HepG2 (cell line): ENCODE data around the gene SUSD3. TPM values are rescaled to one million over a fixed set of nuclear protein-coding genes. Genes with fewer than 3 reads are reported as not detected.

Source experiments
- ATAC-seq: fragments of 200-7000 bp; cut with Tn5 transposase; 3 replicates; pipeline ENCODE4 v1.9.1; 2020; ENCODE audit warnings: mild to moderate bottlenecking, moderate library complexity
- BruUV-seq: library from RNA; stranded (reverse); fragments of 400-500 nt; replicated peaks from 2 replicates; lab custom pipeline; 2021; lab: Mats Ljungman, UMichigan
- CTCF ChIA-PET: fragments of 300-600 bp; formaldehyde crosslinking; extraction: SDS; loops from one replicate; lab custom pipeline; 2021; ENCODE audit warnings: low total read pairs, inconsistent platforms, low intra/inter-chr PET ratio; lab: Yijun Ruan, JAX
- POLR2A ChIA-PET: fragments of 350-600 bp; sonication (Branson Sonifier 250); formaldehyde crosslinking; loops from one replicate; lab custom pipeline; 2020; ENCODE audit warnings: antibody characterized with exemption, inconsistent platforms; lab: Yijun Ruan, JAX
- DNase-seq: peaks from one replicate; pipeline ENCODE4 v3.0.0-alpha.2; 2015; ENCODE audit warnings: low spot score
- FAIRE-seq: peaks from 3 replicates; lab custom pipeline; 2011; peaks lifted over from hg19 to GRCh38; lab: Jason Lieb, UNC
- H2AFZ ChIP-seq: one replicate; pipeline ENCODE4 v1.6.1; 2011; ENCODE audit warnings: low read length, inconsistent platforms
- H3K27ac ChIP-seq: fragments of 300-600 bp; 3 replicates; pipeline ENCODE4 v1.8.0; 2011; ENCODE audit warnings: mixed run types, mild to moderate bottlenecking, mixed read lengths, low read length, inconsistent platforms; ENCODE audit not compliant: insufficient read depth; ENCODE audit errors: extremely low read length
- H3K27me3 ChIP-seq, 2 experiments: fragments of 200-600 bp in 1 of 2; 2 replicates in 1 of 2; 3 replicates in 1 of 2; pipeline versions ENCODE4 v1.6.0 to v1.8.0; 2011; ENCODE audit warnings: low read length in 2 of 2, mild to moderate bottlenecking in 2 of 2, moderate library complexity in 2 of 2, inconsistent platforms in 1 of 2; ENCODE audit not compliant: insufficient read depth in 2 of 2, control insufficient read depth in 1 of 2
- H3K36me3 ChIP-seq, 2 experiments: fragments of 200-600 bp in 1 of 2; replicated peaks in 1 of 2; 2 replicates in 1 of 2; 3 replicates in 1 of 2; pipeline versions ENCODE4 v1.5.1 to v1.8.0; 2011; ENCODE audit warnings: low read length in 2 of 2, inconsistent platforms in 1 of 2; ENCODE audit not compliant: insufficient read depth in 2 of 2, control insufficient read depth in 1 of 2
- H3K4me1 ChIP-seq: 2 replicates; pipeline ENCODE4 v1.5.1; 2012; ENCODE audit warnings: low read length, inconsistent platforms; ENCODE audit not compliant: insufficient read depth
- H3K4me2 ChIP-seq: 2 replicates; pipeline ENCODE4 v1.6.0; 2011; ENCODE audit warnings: low read depth, low read length, inconsistent platforms
- H3K4me3 ChIP-seq, 3 experiments: fragments of 200-600 bp in 1 of 3; sonication (generic), shearing (Covaris generic) in 1 of 3; replicated peaks in 1 of 3; 2 replicates each; pipeline ENCODE4 v1.5.1; 2011 to 2016; ENCODE audit warnings: low read length in 3 of 3, inconsistent platforms in 2 of 3, low read depth in 2 of 3, mild to moderate bottlenecking in 2 of 3, control low read depth in 1 of 3, mixed read lengths in 1 of 3; ENCODE audit not compliant: insufficient read depth in 1 of 3
- H3K79me2 ChIP-seq: one replicate; pipeline ENCODE4 v1.6.1; 2011; ENCODE audit warnings: low read length, inconsistent platforms; ENCODE audit not compliant: insufficient read depth
- H3K9ac ChIP-seq: 2 replicates; pipeline ENCODE4 v1.6.0; 2011; ENCODE audit warnings: mild to moderate bottlenecking, low read depth, low read length, inconsistent platforms; ENCODE audit not compliant: insufficient read depth
- H3K9me3 ChIP-seq: 2 replicates; pipeline ENCODE4 v1.5.1; 2012; ENCODE audit warnings: mild to moderate bottlenecking, low read length
- H4K20me1 ChIP-seq: 2 replicates; pipeline ENCODE4 v1.6.0; 2011; ENCODE audit warnings: inconsistent platforms, mild to moderate bottlenecking, low read length, moderate library complexity; ENCODE audit not compliant: insufficient read depth
- AGO1 ChIP-seq: fragments of 200-400 bp; formaldehyde crosslinking; IDR thresholded peaks from 2 replicates; pipeline ENCODE4 v1.6.1; 2017; ENCODE audit warnings: mild to moderate bottlenecking, low read depth, low read length, moderate library complexity; ENCODE audit not compliant: poor library complexity, severe bottlenecking
- ASH2L ChIP-seq: fragments of 300-600, 200-600 bp; sonication (generic); IDR thresholded peaks from 2 replicates; pipeline ENCODE4 v1.7.0; 2017; ENCODE audit warnings: low read depth, mild to moderate bottlenecking, moderate library complexity, mixed read lengths, low read length; ENCODE audit not compliant: insufficient read length
- FOXA1 ChIP-seq, 2 experiments: fragments of 450-650 bp in 1 of 2; sonication (generic) in 1 of 2; formaldehyde crosslinking in 1 of 2; IDR thresholded peaks; 2 replicates each; pipeline versions ENCODE4 v1.4.0 to v1.6.1; 2016 to 2020; ENCODE audit warnings: missing genetic modification reagents in 1 of 2
- HES4 ChIP-seq: sonication (generic); formaldehyde crosslinking; IDR thresholded peaks from 2 replicates; pipeline ENCODE4 v1.9.0; 2021; ENCODE audit warnings: mild to moderate bottlenecking, missing genetic modification reagents, borderline replicate concordance
- MTA3 ChIP-seq: sonication (generic); formaldehyde crosslinking; IDR thresholded peaks from 2 replicates; pipeline ENCODE4 v1.4.0; 2020; ENCODE audit warnings: missing genetic modification reagents
- PCBP2 ChIP-seq: fragments of 200-400 bp; formaldehyde crosslinking; optimal IDR thresholded peaks from 2 replicates; pipeline ENCODE3; 2018; ENCODE audit warnings: low read length, low read depth; ENCODE audit not compliant: poor library complexity, severe bottlenecking
- PLSCR1 ChIP-seq: sonication (generic); formaldehyde crosslinking; IDR thresholded peaks from 2 replicates; pipeline ENCODE4 v1.5.0; 2020; ENCODE audit warnings: missing genetic modification reagents, mild to moderate bottlenecking, borderline replicate concordance
- RFX5 ChIP-seq: IDR thresholded peaks from 2 replicates; pipeline ENCODE4 v1.6.1; 2011; ENCODE audit warnings: low read depth, low read length, improper control_type of control experiment
- TBL1XR1 ChIP-seq: fragments of 150-350 bp; IDR thresholded peaks from 2 replicates; pipeline ENCODE4 v1.6.1; 2014; ENCODE audit warnings: borderline replicate concordance, low read length; ENCODE audit not compliant: partially characterized antibody
- ZNF557 ChIP-seq: sonication (generic); formaldehyde crosslinking; IDR thresholded peaks from 2 replicates; pipeline ENCODE4 v1.4.0; 2020; ENCODE audit warnings: missing genetic modification reagents
- ZNF749 ChIP-seq: sonication (generic); formaldehyde crosslinking; IDR thresholded peaks from 2 replicates; pipeline ENCODE4 v1.8.0; 2022; ENCODE audit warnings: mild to moderate bottlenecking, missing genetic modification reagents, moderate library complexity, borderline replicate concordance
- WGBS: methylation state at CpG from one replicate; pipeline ENCODE4 v1.1.6; 2017; ENCODE audit warnings: low lambda C conversion rate; 5-methylcytosine and 5-hydroxymethylcytosine counted together
- in situ Hi-C: cut with HindIII; loops from 2 replicates; pipeline ENCODE4 v1.10.0; 2017; ENCODE audit warnings: low pct_unique_long_range_greater_than_20kb; ENCODE audit not compliant: extremely low pct_ligation_motif_present
- intact Hi-C: fragments of 100-400 bp; cut with micrococcal nuclease; formaldehyde crosslinking; loops from one replicate; pipeline ENCODE4 v1.10.0; 2022; ENCODE audit not compliant: unreplicated experiment
- polyA plus RNA-seq, 8 experiments: library from polyadenylated mRNA; depleted of rRNA in 3 of 8; stranded (reverse) in 7 of 8; unstranded in 1 of 8; fragments of >200 nt; fragmentation: Illumina TruSeq in 4 of 8; extraction: Trizol in 4 of 8; gene quantifications; 2 replicates each; pipeline versions ENCODE4 v1.2.1 to v1.2.3, GENCODE V29; 2011 to 2016; ENCODE audit warnings: low read depth in 4 of 8, missing spikeins in 1 of 8, mixed read lengths in 1 of 8; ENCODE audit not compliant: insufficient read depth in 1 of 8
- total RNA-seq, 5 experiments: library from RNA; depleted of rRNA; stranded (reverse); fragments of >200 nt; fragmentation: Illumina TruSeq; extraction: Trizol; gene quantifications; 2 replicates each; pipeline ENCODE4 v1.2.3, GENCODE V29; 2016; ENCODE audit warnings: low read depth in 1 of 5
- TF ChIP-seq, protein P1 (sequence below): sonication (generic); formaldehyde crosslinking; IDR thresholded peaks from 2 replicates; pipeline ENCODE4 v1.5.1; 2020; ENCODE audit warnings: mild to moderate bottlenecking, missing genetic modification reagents, moderate library complexity

SUSD3 gene
- total and polyA plus RNA-seq, 2 of the 13 experiments (the other 11 are each of a cell fraction or from before 2014, with no cell fraction given): 7.0 to 9.1 TPM

- H3K27me3 ChIP-seq: no peaks in the 10 kb centered on the region; a peak in 1 of 5 replicates
- DNase-seq (no peak), FAIRE-seq (no peak), ATAC-seq (no peak)
- no peaks in the 10 kb centered on the region for H3K36me3 ChIP-seq
- no TSS peak for BruUV-seq
- no peak overlapping the region for H3K9ac ChIP-seq
- CTCF ChIA-PET: no interaction called here
- no peak overlapping the region for H2AFZ ChIP-seq
- no peak overlapping the region for H3K27ac ChIP-seq
- 93% methylated on average over 4 of the region's 16 CpGs for WGBS
- no peaks in the 10 kb centered on the region for H3K9me3 ChIP-seq
- POLR2A ChIA-PET: interaction anchor here (1.2 kb wide), 1 partner anchor 34 kb away, joined by 4 read pairs; the partner anchor contains the start of gene NINJ1
- H3K4me3 ChIP-seq: no peak overlapping the region
- in situ Hi-C loops: no loop called here
- H3K79me2 ChIP-seq: peaks cover 28% of the 10 kb centered on the region
- H3K4me2 ChIP-seq: no peak overlapping the region
- no peaks in the 10 kb centered on the region; the same call in 1 of the 2 replicates for H4K20me1 ChIP-seq
- TF ChIP-seq ZNF557 (CRISPR knock-in tag): no peak
- no peak for TF ChIP-seq TBL1XR1
- no peak for TF ChIP-seq PLSCR1 (CRISPR knock-in tag)
- no peak for TF ChIP-seq RFX5
- no peak for TF ChIP-seq HES4 (CRISPR knock-in tag)
- no peak for TF ChIP-seq PCBP2
- TF ChIP-seq FOXA1 (IDR thresholded peaks at IDR 0.05): no peak
- no peak for TF ChIP-seq FOXA1 (CRISPR knock-in tag; IDR thresholded peaks at IDR 0.05)
- no peak for TF ChIP-seq AGO1
- TF ChIP-seq, protein P1, sequence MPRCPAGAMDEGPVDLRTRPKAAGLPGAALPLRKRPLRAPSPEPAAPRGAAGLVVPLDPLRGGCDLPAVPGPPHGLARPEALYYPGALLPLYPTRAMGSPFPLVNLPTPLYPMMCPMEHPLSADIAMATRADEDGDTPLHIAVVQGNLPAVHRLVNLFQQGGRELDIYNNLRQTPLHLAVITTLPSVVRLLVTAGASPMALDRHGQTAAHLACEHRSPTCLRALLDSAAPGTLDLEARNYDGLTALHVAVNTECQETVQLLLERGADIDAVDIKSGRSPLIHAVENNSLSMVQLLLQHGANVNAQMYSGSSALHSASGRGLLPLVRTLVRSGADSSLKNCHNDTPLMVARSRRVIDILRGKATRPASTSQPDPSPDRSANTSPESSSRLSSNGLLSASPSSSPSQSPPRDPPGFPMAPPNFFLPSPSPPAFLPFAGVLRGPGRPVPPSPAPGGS (CRISPR knock-in tag): no peak
- no peak for TF ChIP-seq ZNF749 (CRISPR knock-in tag)
- no peak for TF ChIP-seq MTA3 (CRISPR knock-in tag)
- TF ChIP-seq ASH2L: no peak
- H3K4me1 ChIP-seq: peaks cover 31% of the 10 kb centered on the region
- intact Hi-C loops: no loop called here
Measured at GRCh38 chr9:93099551-93100275, 41.2 kb downstream of the SUSD3 start.
